Lower leg skin (tissue), 4 donors: Measurements from ENCODE around the gene ST8SIA5. TPM values are rescaled to one million over a fixed set of nuclear protein-coding genes. Genes with fewer than 3 reads are reported as not detected.

Experiments used
- DNase-seq, 2 donors: peaks; one replicate each; pipeline ENCODE4 v3.0.0-alpha.2; 2019; ENCODE audit warnings: low spot score in 2 of 2
- H3K4me3 ChIP-seq: fragments of 200-600 bp; sonication (generic); 2 replicates; pipeline ENCODE4 v1.5.1; 2017; ENCODE audit warnings: mild to moderate bottlenecking, low read depth; ENCODE audit not compliant: poor library complexity, severe bottlenecking
- CTCF ChIP-seq, 3 donors: fragments of 450-650 bp; IDR thresholded peaks; one replicate each; pipeline ENCODE4 v1.5.1; 2016; ENCODE audit warnings: antibody characterized with exemption in 3 of 3, mild to moderate bottlenecking in 3 of 3, moderate library complexity in 2 of 3
- POLR2A ChIP-seq, 2 donors: fragments of 450-650 bp; IDR thresholded peaks; one replicate each; pipeline ENCODE4 v1.6.1; 2016 to 2017; ENCODE audit warnings: antibody characterized with exemption in 2 of 2, mild to moderate bottlenecking in 1 of 2, moderate library complexity in 1 of 2
- WGBS, 2 donors: methylation state at CpG; one replicate each; pipeline ENCODE4 v1.1.5; 2018; 5-methylcytosine and 5-hydroxymethylcytosine counted together
- intact Hi-C: fragments of 100-400 bp; cut with DNase I; formaldehyde crosslinking; loops from one replicate; pipeline ENCODE4 v1.15.0; 2023; ENCODE audit warnings: low total_unique reads
- total RNA-seq, 4 donors: library from RNA; depleted of rRNA; stranded (reverse); fragments of >200 nt; gene quantifications; one replicate each; pipeline ENCODE4 v1.1.0, GENCODE V29; 2016

ST8SIA5 gene
- total RNA-seq, 4 donors from 2014 or later: not detected

DNA sequence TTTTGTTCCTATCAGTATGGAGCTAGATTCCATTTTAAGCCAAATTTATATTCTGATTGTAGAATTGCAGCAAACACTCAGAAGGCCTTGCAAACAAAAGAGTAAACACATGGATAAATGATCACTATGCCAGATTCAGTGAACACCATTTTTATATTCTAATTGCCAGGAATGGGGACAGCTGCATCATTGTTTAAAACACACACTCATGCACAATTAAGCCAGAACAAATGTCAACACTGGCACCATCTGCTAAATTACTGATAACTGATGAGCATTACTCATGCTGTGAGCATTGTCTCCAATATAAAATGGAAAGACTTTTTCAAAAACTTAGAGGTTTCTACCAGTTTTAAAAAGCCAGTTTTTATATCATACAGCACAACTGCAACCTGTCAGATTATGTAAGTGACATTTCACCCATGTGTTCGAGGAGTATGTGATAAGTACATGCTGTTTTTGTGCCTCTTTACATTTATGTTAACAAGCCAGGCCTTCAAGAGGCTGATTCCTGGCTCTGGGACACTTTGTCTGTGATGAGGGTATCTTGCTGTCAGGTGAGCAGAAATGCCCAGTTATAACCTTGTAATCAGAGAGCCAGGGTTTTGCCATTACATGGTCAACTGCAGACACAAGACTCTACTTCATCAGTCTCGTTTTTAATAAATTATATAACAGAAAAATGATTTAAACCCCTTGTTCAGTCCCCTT, 4.4 kb upstream of the ST8SIA5 start:
- TF ChIP-seq POLR2A (IDR thresholded peaks at IDR 0.05) (no peak), CTCF (IDR thresholded peaks at IDR 0.05) (no peak)
- no peak for DNase-seq
- H3K4me3 ChIP-seq: no peak overlapping the region
- intact Hi-C loops: no loop called here
- WGBS, 2 donors: 64 to 72% methylated on average over 2 of the region's 2 CpGs

DNA sequence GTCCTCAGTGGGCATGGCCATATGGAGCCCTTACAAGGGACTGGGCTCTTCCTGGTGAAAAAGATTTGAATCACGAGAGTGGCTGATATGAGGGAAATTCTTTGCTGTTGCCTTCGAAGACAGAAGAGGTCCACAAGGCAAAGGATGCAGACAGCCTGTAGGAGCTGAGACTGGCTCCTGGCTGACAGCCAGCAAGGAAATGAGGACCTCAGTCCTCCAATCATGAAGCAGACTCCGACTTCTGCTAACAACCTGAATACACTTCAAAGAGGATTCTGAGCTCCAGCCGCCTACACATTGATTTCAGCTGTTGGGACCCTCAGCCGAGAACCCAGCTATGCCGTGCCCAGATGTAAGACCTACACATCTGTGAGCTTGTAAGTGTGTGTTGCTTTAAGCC, 3.0 kb upstream of the ST8SIA5 start:
- no peak for TF ChIP-seq CTCF (IDR thresholded peaks at IDR 0.05)
- no peak for TF ChIP-seq POLR2A (IDR thresholded peaks at IDR 0.05)
- intact Hi-C loops: no loop called here
- WGBS, 2 donors: 33 to 45% methylated on average over 6 of the region's 6 CpGs
- no peak overlapping the region for H3K4me3 ChIP-seq
- no peak for DNase-seq

GRCh38 chr18:46756025-46756558, 761 bp downstream of the ST8SIA5 start:
- H3K4me3 ChIP-seq: no peak overlapping the region
- DNase-seq: no peak
- TF ChIP-seq CTCF (IDR thresholded peaks at IDR 0.05) (no peak), POLR2A (IDR thresholded peaks at IDR 0.05) (no peak)
- intact Hi-C loops: no loop called here
- 4 to 5% methylated on average over 34 to 41 of the region's 41 CpGs for WGBS, 2 donors

DNA sequence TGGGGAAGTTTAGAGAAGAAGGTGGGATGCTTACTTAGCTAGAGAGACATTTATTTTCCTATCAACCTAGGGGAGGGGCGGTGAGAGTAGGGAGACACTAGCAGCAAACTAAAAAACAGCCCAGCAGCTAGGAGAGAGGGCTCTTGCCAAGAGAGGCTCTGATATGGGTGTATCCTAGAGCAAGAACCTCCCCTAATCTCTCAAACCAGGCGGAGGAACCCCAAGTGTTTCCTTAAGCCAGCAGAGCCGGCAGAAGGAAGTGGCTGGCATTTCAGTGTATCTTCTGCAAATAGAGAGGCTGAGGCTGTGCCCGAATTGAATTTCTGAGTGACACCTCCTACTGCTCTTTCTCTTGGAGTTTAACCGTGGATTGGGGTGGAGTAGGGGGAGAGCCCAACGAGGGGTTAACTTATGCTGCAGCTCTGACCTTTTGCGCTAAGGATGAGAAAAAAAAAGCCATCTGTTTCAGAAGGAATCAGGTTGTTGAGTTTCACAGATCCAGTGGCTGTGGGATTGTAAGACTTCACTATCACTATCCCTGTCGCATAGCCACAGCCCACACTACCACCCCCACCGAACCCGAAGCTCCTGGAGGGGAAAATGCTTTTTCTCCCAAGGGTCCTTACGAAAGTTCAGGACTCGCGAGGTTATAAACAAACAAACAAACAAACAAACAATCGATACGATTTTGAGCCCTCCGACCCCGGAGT, 1.4 kb downstream of the ST8SIA5 start:
- DNase-seq: no peak
- WGBS, 2 donors: 14 to 15% methylated on average over 17 of the region's 17 CpGs
- TF ChIP-seq CTCF (IDR thresholded peaks at IDR 0.05): no peak
- no peak for TF ChIP-seq POLR2A (IDR thresholded peaks at IDR 0.05)
- intact Hi-C loops: no loop called here
- no peak overlapping the region for H3K4me3 ChIP-seq

DNA sequence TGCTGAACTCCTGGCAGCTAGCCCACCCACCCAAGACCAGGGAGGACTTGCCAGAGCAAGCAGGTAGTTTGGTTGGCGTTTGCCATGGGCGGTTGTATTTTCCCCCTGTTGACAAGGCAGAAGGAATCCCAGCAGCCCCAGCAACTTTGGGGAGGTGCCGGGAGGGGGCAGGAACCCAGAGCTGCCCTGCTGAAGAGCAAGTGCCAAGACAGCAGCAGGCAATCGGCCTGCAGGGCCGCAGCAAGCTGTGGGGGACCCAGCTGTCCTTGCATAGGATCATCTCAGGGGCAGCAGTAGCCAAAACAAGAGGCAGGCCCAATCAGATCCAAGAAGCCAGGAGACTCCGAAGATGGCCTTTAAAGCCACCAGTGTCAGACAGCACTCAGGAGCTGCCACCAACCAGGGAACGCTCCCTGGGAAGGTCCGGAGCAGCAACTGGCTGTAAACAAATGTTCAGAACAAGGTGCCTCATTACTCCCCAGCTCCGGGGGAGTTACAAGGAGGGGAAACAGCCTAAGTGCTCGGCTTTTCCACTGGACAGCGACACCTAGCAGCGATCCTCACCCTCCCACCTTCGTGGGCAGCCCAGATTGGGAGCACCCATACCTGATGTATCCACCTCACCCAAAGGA, 2.1 kb downstream of the ST8SIA5 start:
- DNase-seq: no peak
- no peak for TF ChIP-seq POLR2A (IDR thresholded peaks at IDR 0.05)
- no peak for TF ChIP-seq CTCF (IDR thresholded peaks at IDR 0.05)
- WGBS, 2 donors: 62 to 70% methylated on average over 12 to 13 of the region's 13 CpGs
- no peak overlapping the region for H3K4me3 ChIP-seq
- intact Hi-C loops: no loop called here
